GM19467 (cell line): ENCODE data around the gene TRAPPC2.
A peak's percentile ranks its signal among the peaks of the same experiment; 100 is the strongest.
"Not testable (repeated sequence)": the region's sequence is repeated elsewhere in the genome, so short reads cannot be mapped to it uniquely, and the experiment has no call there.

Experiments used
- ATAC-seq: cut with Tn5 transposase; IDR thresholded peaks from one replicate; pipeline ENCODE4 v1.9.1; 2021; ENCODE audit warnings: mild to moderate bottlenecking, moderate library complexity; ENCODE audit not compliant: unreplicated experiment

Gene TRAPPC2

DNA sequence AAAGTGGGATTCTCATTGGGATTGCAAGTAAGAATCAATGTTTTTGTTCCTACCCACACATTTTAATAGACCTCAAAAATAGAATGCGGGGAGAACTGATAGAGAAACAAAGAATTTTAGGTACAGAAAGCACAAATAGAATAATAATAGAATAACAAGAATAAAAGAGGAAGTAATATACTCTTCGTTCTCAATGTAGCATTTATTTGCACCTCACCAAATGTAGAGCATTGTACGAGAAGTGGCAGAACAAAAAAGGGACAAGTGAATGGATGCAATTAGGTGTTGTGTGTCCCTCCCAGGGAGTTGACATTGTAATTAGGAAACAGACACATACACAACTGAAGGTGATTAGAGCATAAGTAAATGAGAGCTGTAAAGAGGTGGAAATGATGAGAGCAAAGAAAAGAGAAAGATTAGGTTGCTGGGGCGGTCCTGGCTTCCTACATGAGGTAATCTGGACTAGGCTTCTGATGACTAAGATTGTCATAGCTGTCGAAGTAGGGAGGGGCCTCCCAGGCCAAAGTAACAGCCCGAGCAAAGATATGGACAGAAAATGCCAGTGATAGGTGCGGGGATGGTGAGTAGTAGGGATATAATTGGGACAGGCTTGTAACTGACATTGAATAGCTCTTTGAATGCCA is 35.1 kb downstream of the TRAPPC2 start:
- ATAC-seq, result peak; percentile 42

DNA sequence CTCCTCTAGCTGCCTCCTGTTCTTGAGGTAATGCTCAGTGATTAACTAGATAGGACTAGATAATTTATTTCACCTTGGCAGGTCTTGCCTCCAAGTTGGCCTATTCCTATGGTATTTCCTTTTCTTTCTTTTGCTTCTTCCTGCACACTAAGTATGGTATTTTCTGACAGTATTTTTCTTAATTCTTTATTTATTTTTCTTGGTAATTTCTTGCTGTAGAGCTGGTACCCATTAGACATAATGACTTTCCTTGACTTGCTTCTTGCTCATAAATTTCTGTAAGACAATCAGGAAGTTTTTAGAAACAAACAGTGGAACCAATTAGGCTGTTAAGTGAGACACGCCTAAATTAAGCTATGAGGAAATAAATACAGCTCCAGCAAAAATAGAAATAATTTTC is 36.0 kb downstream of the TRAPPC2 start:
- ATAC-seq, result no peak

DNA sequence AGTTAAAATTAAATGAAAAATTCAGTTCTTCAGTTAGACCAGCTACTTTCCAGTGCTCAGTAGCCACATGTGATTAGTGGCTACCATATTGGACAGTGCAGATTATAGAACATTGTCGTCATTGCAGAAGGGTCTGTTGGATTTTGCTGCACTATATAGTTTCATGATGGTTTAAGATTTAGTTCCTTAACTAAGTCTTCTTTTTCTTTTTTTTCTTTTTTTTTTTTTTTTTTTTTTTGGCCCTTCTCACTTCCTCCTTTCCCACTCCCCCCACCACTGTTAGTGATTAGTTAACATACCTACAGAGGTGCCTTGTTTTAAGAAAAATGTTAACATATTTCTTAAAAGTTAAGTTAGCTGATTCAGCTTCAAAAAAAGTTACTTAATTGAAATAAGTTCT is 36.4 kb downstream of the TRAPPC2 start:
- ATAC-seq, result no peak

DNA sequence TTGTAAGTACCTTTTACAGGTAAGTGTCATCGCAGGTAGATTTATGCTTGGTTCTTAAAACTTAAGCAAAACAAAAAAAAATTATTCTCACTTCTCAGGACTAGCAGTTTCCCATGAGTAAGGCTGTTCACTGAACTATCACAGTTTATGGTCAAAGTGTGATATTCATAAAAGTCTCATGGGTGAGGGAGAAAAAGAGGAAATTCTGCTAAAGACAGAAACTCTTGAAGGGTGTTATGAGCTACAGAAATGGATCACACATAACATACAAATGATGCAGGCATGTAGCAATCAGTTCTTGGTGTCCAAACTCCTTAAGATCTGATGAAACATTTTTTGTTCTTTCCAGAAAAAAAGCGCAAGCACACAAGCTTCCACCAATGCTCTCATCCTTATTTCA is 37.0 kb downstream of the TRAPPC2 start:
- peak; percentile 57 for ATAC-seq

DNA sequence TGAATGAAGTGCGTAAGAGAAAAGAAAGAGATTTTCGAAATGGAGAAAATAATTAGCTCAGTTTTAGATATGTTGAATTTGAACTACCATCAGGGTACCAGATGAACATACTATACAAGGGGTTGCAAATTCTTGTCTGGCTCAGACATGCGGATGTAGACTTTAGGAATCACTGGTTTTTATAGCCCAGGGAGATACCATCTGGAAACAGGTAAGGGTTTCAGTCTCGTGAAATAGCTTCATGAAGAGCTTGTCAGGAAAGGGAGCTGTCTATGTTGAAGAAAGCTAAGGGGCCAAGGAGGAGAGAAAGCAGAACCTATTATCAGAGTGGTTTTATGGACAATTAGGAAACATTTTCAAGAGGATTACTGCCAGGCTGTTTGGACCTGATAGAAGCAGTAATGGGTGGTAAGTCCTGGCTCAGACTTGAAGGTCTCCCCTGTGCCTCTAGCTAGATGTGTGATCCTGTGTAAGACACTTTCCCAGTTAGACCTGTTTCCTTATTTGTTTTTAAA is 38.8 kb downstream of the TRAPPC2 start:
- no peak for ATAC-seq

DNA sequence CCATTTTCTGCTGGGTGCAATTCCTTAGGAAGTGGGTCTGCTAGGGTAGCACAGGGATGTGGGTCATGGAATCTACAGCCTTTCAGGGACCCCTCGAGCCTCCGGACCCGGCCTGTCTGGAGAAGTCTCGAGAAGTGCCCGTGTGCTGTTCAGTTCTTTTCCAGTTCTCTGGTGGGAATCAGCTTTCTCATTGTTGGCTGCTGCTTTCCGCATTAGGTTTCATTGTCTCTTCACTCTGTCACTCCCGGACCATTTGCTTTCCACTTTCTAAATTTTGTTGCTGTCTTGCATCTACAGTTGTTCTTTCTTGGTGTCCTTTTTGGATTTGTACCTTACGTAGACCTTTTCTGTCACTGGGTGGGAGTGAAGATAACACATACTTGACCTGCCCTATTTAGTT is 39.4 kb downstream of the TRAPPC2 start:
- no peak for ATAC-seq

DNA sequence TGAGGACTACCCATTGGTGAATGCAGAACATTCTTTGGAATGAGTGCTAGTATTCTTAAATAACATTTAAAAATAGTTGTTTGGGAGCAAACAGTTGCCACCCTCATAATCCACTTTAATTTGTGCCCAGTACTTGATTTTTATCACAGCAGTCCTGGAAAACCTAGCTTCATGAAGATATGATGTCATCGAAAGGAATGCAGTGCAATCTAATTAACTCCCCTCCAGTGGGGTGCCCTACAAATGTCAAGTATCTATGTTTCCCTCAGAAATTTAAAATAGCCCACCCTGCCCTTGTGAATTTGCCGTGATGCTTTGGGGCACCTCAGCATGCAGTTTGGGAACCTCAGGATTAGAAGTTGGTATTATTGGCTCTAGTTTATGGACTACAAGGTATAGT is 40.1 kb downstream of the TRAPPC2 start:
- no peak for ATAC-seq

DNA sequence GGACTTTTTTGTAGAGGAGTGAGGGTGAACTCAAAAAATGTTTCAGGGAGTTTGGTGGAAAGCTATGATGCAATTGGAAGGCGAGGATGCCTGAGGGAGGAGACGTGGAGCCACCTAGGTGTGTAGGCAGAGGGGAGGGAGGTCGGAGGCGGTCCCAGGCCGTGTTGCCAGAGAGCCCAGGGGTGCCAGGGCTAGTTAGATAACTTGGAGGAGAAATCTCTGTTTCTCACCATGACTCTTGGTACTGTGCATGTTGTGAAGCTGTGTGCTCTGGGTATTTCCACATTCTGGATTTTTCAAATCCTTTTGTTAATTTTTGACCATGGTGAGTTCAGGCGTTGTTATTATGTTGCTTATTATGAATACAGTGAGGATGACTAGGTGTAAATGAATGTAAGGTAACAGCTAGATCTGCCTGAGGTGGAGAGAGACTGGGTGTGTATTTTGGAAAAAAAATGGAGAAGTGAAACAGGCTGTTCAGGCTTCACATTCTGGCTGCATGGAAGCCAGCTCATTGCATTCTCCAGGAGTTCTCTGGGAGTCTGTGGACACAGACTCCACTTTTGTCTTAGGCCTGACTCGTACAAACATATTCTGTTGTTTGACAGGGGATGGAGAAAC is 41.0 kb downstream of the TRAPPC2 start:
- no peak for ATAC-seq

DNA sequence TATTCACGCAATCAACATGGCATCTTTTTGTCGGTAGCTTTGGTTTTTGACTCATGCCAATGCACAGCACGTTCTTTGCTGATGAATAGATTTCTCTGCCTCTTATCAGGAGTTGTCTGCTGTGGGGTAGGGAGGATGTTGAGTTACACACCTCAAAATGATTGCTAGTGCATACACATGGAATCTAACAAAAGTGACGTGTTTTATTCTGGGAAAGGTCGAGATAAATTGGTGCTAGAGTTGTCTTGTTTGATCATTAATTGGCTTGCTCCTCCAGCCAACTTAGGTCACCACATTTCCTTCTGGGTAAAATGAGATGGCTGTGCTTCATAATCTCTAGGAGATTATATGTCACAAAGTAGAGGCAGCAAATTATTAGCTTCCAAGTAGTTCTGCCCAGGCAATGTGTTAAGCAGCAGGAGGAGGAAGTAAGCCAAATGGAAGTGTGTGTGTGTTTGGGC is 41.6 kb downstream of the TRAPPC2 start:
- ATAC-seq, result no peak

DNA sequence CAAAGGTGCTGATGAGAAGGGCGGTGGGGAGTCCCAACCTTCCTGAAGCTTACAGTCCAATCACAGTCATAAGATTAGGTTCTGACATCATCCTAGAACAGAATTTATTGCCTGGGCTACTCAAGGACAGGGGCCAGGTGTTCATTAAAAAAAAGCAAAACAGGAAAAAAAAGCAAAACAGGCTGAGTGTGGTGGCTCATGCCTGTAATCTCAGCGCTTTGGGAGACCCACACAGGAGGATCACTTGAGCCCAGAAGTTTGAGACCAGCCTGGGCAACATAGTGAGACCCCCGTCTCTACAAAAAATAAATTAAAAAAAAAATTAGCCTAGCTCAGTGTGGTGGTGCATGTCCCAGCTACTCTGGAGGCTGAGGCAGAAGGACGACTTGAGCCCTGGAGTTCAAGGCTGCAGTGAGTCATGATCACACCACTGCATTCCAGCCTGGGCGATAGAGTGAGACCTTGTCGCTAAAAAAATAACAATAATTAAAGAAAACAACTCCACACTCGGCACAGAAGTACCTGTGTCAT is 42.5 kb downstream of the TRAPPC2 start:
- ATAC-seq, result no peak

DNA sequence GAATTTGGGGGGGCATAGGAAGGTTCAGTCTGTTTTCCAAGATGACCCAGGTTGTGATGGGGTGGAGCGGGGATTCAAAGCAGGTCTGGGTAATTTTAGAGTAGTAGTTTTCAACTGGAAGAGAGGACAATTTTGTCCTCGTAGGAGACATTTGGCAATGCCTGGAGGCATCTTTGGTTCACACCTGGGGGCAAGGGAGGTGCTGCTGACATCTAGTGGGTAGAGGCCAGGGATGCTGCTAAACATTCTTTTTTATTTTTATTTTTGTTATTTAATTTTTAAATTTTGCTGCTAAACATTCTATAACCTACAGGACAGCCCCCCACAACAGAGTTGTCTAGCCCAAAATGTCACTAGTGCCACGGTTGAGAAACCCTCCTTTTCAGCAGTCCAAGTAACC is 43.6 kb downstream of the TRAPPC2 start:
- no peak for ATAC-seq

DNA sequence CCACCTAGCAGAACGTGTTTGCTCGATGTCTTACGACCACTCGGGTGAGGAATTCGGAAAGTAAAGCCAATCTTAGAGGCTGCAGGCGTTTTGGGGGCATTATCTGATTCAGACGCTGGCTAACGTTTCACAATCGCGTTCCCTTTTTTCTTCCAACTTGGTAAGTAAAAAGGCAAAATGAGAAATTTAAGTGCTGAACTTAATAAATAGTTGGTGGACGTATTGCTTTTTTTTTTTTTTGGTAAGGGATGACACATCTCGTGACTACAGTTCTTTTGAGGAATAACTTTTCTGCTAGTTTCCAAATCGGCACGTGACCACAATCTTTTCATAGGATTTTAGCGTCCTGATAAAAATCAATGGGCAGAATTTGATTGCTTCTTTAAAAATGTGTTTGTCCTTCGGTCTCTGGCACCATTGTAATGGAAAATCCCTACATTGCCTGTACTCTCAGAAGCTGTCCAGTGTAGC is 44.6 kb downstream of the TRAPPC2 start:
- no peak for ATAC-seq

DNA sequence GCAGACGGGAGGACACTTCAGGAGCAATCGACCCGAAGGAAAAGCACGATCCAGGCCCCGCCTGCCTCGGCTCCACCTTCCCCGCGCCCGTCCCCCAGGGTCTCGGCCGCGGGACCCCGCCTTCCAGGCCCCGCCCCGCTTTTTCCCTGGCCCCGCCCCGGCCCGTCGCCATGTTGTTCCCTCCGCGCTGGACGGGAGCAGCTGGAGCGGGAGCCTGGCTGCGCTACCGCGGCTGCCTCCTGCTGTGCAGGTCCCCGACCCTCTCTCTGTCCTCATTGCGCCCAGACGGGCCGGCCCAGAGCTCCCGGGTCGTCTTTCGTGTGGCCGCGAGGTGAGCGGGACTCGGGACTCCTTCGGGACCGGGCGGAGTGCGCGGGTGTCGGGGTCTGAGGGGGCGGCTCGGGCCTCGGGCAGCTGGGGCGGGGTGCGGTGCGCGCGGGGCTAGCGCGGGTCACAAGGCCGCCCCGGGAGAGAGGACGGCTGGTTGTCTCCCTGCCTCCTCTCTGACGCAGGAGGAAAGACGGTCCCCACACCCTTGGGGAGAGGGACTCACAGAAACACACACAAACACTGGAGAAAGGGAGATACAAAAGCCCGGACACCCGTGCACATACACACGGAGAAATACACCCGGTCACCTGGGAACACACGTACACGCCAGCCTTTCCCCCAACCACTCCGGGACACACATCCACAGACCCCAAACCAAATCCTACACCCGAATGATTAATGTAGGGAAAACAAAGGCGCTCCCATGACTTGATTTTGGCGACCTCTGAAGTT is 45.3 kb downstream of the TRAPPC2 start, which contains the start of gene RAB9A:
Gene RAB9A, plus strand, starts transcription at position 171 of the 783 bp plus-strand sequence. CDS start 19,619 bp downstream, outside the sequence.
- ATAC-seq, result peak; percentile 68

DNA sequence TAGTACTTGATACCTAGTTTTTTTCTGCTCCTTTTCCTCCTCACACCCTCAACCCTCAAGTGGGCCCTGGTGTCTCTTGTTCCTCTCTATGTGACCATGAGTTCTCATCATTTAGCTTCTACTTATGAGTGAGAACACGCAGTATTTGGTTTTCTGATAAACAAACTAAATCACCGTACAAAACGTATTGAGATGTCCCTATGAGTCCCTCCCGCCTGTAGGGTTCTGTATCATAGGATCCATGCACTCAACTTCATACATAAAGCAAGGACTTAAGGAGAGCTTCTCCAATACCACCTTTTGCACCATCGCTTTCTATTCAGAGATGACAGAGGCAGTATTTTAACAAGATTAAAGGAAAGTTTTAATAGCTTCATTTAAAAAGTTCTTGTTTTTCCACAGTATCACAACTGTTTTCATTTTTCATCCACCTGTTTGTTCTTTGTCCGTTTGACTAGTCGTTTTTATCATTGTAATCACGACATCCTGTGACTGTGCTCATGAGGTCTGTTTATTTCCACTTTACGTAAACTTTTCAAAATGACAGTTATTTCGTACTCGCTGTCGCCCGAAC is 45.9 kb downstream of the TRAPPC2 start:
- no peak for ATAC-seq

DNA sequence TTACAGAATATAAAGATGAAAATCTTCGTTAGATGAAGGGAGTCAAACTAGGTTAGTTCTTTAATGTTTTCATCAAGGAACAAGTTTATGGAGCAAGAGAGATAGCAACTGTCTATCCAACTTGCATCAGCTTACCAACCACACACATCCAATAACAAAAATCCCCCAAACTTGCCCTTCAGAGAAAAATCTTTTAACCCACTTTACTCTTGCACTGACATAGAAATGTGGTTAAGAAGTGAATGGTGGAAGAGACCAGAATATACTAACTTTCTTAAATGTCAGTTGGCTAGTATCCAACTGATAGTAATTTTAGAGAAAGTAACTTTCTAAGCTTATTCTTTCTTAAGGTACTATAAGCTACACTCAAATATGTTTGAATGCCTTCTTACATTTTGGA is 47.2 kb downstream of the TRAPPC2 start:
- ATAC-seq, result no peak

DNA sequence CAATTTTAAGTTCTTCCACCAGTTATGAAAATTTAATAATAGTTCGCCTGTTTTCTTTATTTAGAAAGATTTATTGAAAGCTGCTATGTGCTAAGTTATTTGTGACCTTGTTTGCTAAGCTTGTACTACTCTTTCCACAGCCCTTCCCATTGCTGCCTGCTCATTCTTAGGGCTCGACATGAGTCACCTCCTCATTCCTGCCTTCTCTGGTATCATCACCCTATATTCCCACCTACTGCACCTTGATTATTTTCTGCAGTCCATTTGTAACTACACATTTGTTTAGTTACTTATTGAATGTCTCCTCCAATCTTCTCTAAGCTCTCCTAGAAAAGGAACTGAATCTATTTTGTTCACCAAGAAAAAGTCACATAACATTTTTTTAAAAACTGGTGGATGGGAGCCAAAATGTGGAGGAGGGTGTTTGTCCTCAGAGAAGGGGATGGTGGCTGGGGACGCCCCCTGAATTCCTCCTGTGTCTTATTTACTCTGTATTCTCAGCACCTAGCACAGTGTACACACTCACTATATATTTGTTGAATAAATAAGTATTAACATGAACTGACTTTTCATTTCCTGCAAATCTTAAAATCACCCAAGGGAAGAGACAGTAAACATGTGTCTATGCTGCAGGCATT is 49.2 kb downstream of the TRAPPC2 start:
- no peak for ATAC-seq

DNA sequence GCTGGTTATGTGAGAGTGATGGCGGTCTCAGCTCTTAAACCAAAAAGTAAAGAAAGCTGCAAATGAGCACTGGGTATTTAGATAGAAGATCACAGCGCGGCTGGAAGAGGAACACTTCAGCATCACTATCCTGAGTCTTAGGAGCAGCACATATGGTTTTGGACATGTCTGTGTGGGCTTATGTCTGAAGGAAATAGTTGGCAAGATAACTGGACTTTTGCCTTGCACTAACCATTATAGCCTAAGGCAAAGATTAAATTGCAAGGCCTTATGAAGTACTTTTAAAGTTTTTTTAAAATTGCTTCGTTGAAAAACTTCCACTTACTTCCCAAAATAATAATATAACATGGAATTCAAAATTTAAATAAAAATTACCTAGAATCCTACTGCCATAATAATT is 50.1 kb downstream of the TRAPPC2 start:
- no peak for ATAC-seq

DNA sequence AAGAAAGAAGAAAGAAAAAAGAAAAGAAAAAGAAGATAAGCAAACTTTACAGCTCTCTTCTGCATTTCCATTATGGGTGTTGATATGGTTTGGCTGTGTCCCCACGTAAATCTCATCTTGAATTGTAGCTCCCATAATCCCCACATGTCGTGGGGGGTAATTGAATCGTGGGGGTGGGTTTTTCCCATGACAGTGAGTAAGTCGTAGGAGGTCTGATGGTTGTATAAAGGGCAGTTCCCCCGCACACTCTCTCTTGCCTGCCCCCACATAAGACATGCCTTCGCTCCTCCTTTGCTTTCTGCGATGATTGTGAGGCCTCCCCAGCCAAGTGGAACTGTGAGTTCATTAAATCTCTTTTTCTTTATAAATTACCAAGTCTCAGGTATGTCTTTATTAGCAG is 52.8 kb downstream of the TRAPPC2 start:
- no peak for ATAC-seq

DNA sequence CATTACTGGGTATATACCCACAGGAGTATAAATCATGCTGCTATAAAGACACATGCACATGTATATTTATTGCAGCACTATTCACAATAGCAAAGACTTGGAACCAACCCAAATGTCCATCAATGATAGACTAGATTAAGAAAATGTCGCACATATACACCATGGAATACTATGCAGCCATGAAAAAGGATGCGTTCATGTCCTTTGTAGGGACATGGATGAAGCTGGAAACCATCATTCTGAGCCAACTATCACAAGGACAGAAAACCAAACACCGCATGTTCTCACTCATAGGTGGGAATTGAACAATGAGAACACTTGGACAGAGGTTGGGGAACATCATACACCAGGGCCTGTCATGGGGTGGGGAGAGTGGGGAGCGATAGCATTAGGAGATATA is 54.7 kb downstream of the TRAPPC2 start:
- ATAC-seq, result not testable (repeated sequence)

DNA sequence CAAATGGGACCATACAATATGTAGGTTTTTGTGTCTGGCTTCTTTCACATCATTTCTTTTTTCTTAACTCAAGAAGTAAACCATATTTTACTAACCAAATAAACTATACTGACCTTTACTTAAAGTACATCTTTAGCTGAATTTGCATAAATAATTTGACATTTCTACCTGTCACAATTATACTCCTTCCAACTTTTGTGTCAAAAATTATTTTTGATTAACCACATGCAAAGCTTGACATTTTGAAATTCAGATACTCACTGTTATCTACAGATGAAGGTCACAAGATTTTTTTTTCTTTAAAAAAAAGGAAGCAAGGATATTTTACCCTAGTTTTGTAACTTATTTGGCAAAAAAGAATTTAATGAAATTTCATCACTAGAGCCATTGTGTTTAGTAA is 57.5 kb downstream of the TRAPPC2 start:
- no peak for ATAC-seq

DNA sequence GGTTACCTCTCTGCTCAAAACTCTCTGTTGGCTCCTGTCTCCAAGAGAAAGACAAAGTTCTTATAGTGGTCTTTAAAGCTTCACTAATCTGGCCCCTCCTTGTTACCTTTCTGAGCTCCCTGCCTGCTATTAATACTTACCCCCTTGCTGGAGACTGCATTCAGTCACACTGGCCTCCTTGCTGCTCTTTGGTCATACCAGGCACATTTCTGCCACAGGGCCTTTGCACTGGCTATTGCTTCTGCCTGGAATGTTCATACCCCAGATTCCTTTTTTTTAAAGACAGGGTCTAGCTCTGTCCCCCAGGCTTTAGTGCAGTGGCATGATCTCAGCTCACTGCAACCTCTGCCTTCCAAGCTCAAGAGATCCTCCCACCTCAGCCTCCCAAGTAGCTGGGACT is 61.4 kb downstream of the TRAPPC2 start:
- ATAC-seq, result no peak
